Measurements from ENCODE around the gene EMC10. TPM values are rescaled to one million over a fixed set of nuclear protein-coding genes. Genes with fewer than 3 reads are reported as not detected.

EMC10 gene
- polyA plus RNA-seq, 2 of the 4 experiments (the other 2 are of a cell fraction), result 52.8 to 147 TPM

DNA sequence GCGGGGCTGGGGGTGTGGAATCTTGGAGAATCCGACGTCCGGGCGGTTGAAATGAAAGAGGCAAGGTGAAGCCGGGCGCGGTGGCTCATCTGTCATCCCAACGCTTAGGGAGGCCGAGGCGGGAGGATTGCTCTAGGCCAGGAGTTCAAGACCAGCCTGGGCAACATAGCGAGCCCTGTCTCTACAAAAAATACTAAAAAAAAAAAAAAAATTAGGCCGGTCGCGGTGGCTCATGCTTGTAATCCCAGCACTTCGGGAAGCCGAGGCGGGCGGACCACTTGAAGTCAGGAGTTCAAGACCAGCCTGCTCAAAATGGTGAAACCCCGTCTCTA is 566 bp downstream of the EMC10 start (continued):
- TF ChIP-seq, protein P1, sequence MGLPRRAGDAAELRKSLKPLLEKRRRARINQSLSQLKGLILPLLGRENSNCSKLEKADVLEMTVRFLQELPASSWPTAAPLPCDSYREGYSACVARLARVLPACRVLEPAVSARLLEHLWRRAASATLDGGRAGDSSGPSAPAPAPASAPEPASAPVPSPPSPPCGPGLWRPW (IDR thresholded peaks at IDR 0.05), result no peak
- no peak for TF ChIP-seq EHMT2 (IDR thresholded peaks at IDR 0.05; ENCODE audit: low read depth)
- TF ChIP-seq, protein P2, sequence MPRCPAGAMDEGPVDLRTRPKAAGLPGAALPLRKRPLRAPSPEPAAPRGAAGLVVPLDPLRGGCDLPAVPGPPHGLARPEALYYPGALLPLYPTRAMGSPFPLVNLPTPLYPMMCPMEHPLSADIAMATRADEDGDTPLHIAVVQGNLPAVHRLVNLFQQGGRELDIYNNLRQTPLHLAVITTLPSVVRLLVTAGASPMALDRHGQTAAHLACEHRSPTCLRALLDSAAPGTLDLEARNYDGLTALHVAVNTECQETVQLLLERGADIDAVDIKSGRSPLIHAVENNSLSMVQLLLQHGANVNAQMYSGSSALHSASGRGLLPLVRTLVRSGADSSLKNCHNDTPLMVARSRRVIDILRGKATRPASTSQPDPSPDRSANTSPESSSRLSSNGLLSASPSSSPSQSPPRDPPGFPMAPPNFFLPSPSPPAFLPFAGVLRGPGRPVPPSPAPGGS (IDR thresholded peaks at IDR 0.05), result no peak
- no peak for TF ChIP-seq CBX2 (IDR thresholded peaks at IDR 0.05; ENCODE audit: borderline replicate concordance, low read depth)

DNA sequence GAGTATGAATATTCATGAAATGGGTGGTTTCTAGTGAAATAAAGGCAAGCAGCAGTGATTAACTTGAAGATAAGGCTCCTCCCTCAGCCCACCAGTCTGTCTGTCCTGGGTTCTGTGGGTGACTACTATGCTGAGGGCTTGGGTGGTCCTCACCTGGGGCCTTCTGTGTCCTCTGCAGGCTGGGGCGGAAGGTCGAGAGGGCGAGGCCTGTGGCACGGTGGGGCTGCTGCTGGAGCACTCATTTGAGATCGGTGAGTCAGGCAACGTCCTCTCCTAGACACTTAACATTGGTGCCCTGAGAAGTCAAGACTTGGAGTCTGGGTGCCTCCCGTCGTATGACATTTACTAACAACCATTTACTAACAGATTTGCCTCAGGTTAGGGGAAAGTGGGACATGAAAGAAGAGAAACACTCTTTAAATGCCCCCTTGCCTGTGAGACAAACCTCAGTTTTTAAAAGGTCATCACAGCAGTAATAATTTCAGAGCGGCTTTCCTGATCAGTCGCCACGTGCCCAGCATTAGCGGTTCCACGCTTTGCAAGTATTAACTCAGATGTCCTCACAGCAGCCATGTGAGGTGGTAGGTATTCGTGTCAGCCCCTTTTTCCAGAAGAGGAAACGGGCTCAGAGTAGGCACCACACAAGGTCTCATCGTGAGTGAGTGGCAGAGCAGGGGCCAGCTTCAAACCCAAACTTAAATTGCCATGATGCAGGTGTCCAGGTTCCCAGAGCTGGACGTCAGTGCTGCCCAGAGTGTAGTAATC is 1.6 kb downstream of the EMC10 start:
- ATAC-seq, result no peak
- no peak for TF ChIP-seq NR3C1 (IDR thresholded peaks at IDR 0.05)
- peaks cover 12% of the 10 kb centered on the region for H3K4me1 ChIP-seq
- no peak overlapping the region for H3K27ac ChIP-seq
- peak overlapping the region; percentile 97 for H3K4me2 ChIP-seq
- no peak for DNase-seq (ENCODE audit: low read depth in 1 of 2, low spot score in 1 of 2)
- POLR2A ChIA-PET, result interaction anchor here (1.0 kb wide), 1 partner anchor 109 kb away, joined by 3 read pairs; no protein-coding TSS in a partner anchor
- H3K9me3 ChIP-seq, result no peaks in the 10 kb centered on the region
- FAIRE-seq, result no peak
- CTCF ChIA-PET, result interaction anchor here (0.8 to 3.6 kb wide), 20 partner anchors 10 to 330 kb away, joined by 3 to 29 read pairs (median 12); partner anchors contain the start of gene POLD1
- 93% methylated on average over 17 of the region's 17 CpGs for WGBS (ENCODE audit: missing lambda C conversion rate)
- peak overlapping the region; percentile 86 for H3K4me3 ChIP-seq

DNA sequence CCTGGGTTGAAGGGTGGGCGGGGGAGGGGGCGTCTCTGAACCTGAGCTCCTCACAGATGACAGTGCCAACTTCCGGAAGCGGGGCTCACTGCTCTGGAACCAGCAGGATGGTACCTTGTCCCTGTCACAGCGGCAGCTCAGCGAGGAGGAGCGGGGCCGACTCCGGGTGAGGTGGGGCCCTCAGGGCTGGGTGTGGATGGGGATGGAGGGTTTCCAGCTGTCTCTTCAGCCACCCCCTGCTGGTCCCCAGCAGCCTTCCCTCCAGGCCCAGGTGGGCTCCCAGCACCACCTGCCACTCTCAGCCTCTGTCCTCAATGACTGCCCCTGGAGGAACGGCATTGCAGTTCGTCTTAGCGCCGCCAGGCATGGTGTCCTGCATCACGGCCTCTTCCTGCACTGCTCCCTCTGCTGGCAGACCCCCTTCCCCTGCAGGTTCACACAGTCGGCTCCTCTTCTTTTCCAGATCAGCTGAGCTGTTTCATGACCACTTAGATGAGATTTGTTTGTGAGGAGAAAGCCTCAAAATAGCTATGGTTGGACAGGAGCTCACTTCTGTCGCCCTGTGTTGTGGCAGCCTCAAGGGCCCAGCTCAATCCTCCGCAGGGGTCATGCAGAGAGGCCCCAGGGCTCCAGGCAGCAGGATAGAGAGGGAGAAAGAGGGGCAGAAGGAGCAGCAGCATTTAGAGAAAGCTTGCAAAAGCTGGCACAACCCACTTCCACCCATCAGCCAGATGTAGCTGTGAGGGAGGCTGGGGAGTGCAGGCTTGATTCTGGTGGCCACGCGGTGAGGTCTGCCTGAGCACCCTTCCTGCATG is 2.8 kb downstream of the EMC10 start:
- peak; percentile 68 for TF ChIP-seq SMC3 (IDR thresholded peaks at IDR 0.05)
- TF ChIP-seq CHD4 (IDR thresholded peaks at IDR 0.05; ENCODE audit: borderline replicate concordance), result no peak
- TF ChIP-seq MAZ (IDR thresholded peaks at IDR 0.05; ENCODE audit: borderline replicate concordance, low read depth, low read length), result peak; percentile 59; the same call in 1 of the 2 replicates
- TF ChIP-seq, protein P3, sequence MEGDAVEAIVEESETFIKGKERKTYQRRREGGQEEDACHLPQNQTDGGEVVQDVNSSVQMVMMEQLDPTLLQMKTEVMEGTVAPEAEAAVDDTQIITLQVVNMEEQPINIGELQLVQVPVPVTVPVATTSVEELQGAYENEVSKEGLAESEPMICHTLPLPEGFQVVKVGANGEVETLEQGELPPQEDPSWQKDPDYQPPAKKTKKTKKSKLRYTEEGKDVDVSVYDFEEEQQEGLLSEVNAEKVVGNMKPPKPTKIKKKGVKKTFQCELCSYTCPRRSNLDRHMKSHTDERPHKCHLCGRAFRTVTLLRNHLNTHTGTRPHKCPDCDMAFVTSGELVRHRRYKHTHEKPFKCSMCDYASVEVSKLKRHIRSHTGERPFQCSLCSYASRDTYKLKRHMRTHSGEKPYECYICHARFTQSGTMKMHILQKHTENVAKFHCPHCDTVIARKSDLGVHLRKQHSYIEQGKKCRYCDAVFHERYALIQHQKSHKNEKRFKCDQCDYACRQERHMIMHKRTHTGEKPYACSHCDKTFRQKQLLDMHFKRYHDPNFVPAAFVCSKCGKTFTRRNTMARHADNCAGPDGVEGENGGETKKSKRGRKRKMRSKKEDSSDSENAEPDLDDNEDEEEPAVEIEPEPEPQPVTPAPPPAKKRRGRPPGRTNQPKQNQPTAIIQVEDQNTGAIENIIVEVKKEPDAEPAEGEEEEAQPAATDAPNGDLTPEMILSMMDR (IDR thresholded peaks at IDR 0.05), result peak; percentile 76
- TF ChIP-seq RAD21 (conservative IDR thresholded peaks at IDR 0.05 in 1 of 2, IDR thresholded peaks at IDR 0.05 in 1 of 2), result peak; percentile 33 to 53; a peak in 3 of 5 replicates
- no peak for TF ChIP-seq RCOR1 (IDR thresholded peaks at IDR 0.05; ENCODE audit: low read depth, low read length)
- TF ChIP-seq, protein P4, sequence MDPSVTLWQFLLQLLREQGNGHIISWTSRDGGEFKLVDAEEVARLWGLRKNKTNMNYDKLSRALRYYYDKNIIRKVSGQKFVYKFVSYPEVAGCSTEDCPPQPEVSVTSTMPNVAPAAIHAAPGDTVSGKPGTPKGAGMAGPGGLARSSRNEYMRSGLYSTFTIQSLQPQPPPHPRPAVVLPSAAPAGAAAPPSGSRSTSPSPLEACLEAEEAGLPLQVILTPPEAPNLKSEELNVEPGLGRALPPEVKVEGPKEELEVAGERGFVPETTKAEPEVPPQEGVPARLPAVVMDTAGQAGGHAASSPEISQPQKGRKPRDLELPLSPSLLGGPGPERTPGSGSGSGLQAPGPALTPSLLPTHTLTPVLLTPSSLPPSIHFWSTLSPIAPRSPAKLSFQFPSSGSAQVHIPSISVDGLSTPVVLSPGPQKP (IDR thresholded peaks at IDR 0.05; ENCODE audit: low read depth, low read length), result no peak
- CTCF ChIA-PET, result interaction anchor here (0.6 to 3.6 kb wide), 41 partner anchors 8 to 355 kb away, joined by 3 to 29 read pairs (median 6); partner anchors contain the start of genes JOSD2, NR1H2 and POLD1
- 66% methylated on average over 18 of the region's 19 CpGs for WGBS (ENCODE audit: missing lambda C conversion rate)
- H3K27ac ChIP-seq, result no peak overlapping the region
- ATAC-seq (peak; percentile 61 to 77), DNase-seq (ENCODE audit: low read depth in 1 of 2, low spot score in 1 of 2) (peak; percentile 89 to 92), FAIRE-seq (peak; percentile 77)
- H3K4me2 ChIP-seq, result no peak overlapping the region
- no peaks in the 10 kb centered on the region for H3K9me3 ChIP-seq
- H3K4me3 ChIP-seq, result no peak overlapping the region
- POLR2A ChIA-PET, result interaction anchor here (1.0 kb wide), 1 partner anchor 110 kb away, joined by 3 read pairs; no protein-coding TSS in a partner anchor
- H3K4me1 ChIP-seq, result peaks cover 12% of the 10 kb centered on the region
